Sigmoid colon (tissue), 3 donors: ENCODE data around the gene TRIM9.

Experiments used
- CTCF ChIP-seq, 4 experiments: fragments of 450-650 bp in 3 of 4; fragments of 200-600 bp in 1 of 4; IDR thresholded peaks; one replicate each; pipeline ENCODE4 v1.5.1; 2016 to 2019; ENCODE audit warnings: antibody characterized with exemption in 4 of 4, mild to moderate bottlenecking in 3 of 4, moderate library complexity in 2 of 4
- POLR2A ChIP-seq, 2 donors: fragments of 450-650 bp; IDR thresholded peaks; one replicate each; pipeline ENCODE4 v1.6.1; 2016; ENCODE audit warnings: antibody characterized with exemption in 2 of 2, mild to moderate bottlenecking in 2 of 2, moderate library complexity in 2 of 2

DNA sequence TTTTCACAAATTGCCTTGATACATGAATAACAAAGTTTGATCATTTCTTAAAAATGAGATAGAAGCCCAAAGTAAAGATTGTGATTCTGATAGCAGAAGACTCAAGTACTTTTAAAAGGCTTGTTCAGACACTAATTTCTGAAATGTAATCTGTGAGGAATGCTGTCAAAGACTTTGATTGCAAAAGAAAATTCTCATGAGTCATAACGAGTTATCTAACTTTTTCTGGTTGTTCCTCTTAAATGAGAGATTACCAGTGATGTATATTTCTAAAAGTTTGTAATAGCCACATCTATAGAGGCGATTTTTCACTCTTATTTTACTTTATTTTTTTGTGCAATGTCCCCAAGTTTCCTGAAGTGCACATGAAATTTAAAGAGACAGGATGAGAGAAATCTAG, 157.6 kb downstream of the TRIM9 start:
- TF ChIP-seq POLR2A (IDR thresholded peaks at IDR 0.05): no peak
- TF ChIP-seq CTCF (IDR thresholded peaks at IDR 0.05): no peak
